ENCODE measurements around the gene CSKMT.
"Not testable (repeated sequence)": the region's sequence is repeated elsewhere in the genome, so short reads cannot be mapped to it uniquely, and the experiment has no call there.

Gene CSKMT

GRCh38 chr11:62671608-62672389 lies 6.7 kb downstream of the CSKMT start, which contains the start of the genes LBHD1 and UQCC3:
Gene LBHD1 (minus strand): TSS chr11:62672267. CDS start chr11:62670031, 2,236 bp downstream.
Gene UQCC3 (plus strand): TSS chr11:62671673. CDS start chr11:62671746, 73 bp downstream.
- Mint-ChIP-seq H3K4me1 (ENCODE audit: low read depth) (peaks cover 63% of the 10 kb centered on the region), H3K36me3 (ENCODE audit: low read depth) (peaks cover 55% of the 10 kb centered on the region), H3K9me3 (no peaks in the 10 kb centered on the region), H3K4me3 (peak within 1 kb of the TSS; percentile 96), H3K27ac (peak within 1 kb of the TSS; percentile 99), H3K27me3 (no peaks in the 10 kb centered on the region)

- Mint-ChIP-seq H3K4me3 (peak overlapping the region; percentile 96), H3K4me1 (ENCODE audit: low read depth) (peaks cover 65% of the 10 kb centered on the region), H3K36me3 (ENCODE audit: low read depth) (peaks cover 61% of the 10 kb centered on the region), H3K27me3 (no peaks in the 10 kb centered on the region), H3K27ac (peak overlapping the region; percentile 99), H3K9me3 (no peaks in the 10 kb centered on the region)
These were observed 8.0 kb downstream of the CSKMT start for GRCh38 chr11:62673196-62673525.

- H3K27ac Mint-ChIP-seq, H3K9me3 Mint-ChIP-seq, H3K27me3 Mint-ChIP-seq, H3K4me3 Mint-ChIP-seq: not testable (repeated sequence)
- Mint-ChIP-seq H3K36me3 (ENCODE audit: low read depth) (peaks cover 43% of the 10 kb centered on the region), H3K4me1 (ENCODE audit: low read depth) (peaks cover 52% of the 10 kb centered on the region)
These were observed 10.3 kb downstream of the CSKMT start for GRCh38 chr11:62675415-62675814.

- Mint-ChIP-seq H3K4me3 (peak overlapping the region; percentile 88), H3K4me1 (ENCODE audit: low read depth) (peaks cover 51% of the 10 kb centered on the region), H3K27me3 (no peaks in the 10 kb centered on the region), H3K27ac (peak overlapping the region; percentile 67), H3K9me3 (no peaks in the 10 kb centered on the region), H3K36me3 (ENCODE audit: low read depth) (peaks cover 31% of the 10 kb centered on the region)
These were observed 11.6 kb downstream of the CSKMT start for GRCh38 chr11:62676698-62677097.

- H3K27ac Mint-ChIP-seq = peak overlapping the region; percentile 67
- peak overlapping the region; percentile 88 for H3K4me3 Mint-ChIP-seq
- H3K9me3 Mint-ChIP-seq = no peaks in the 10 kb centered on the region
- H3K4me1 Mint-ChIP-seq (ENCODE audit: low read depth) = peaks cover 50% of the 10 kb centered on the region
- H3K27me3 Mint-ChIP-seq = no peaks in the 10 kb centered on the region
- H3K36me3 Mint-ChIP-seq (ENCODE audit: low read depth) = peaks cover 26% of the 10 kb centered on the region
These were observed 12.0 kb downstream of the CSKMT start for GRCh38 chr11:62677156-62677555.

GRCh38 chr11:62677714-62678113 lies 12.6 kb downstream of the CSKMT start:
- Mint-ChIP-seq H3K4me3 (peak overlapping the region; percentile 88), H3K9me3 (no peaks in the 10 kb centered on the region), H3K27ac (peak overlapping the region; percentile 92), H3K36me3 (ENCODE audit: low read depth) (peaks cover 25% of the 10 kb centered on the region), H3K4me1 (ENCODE audit: low read depth) (peaks cover 45% of the 10 kb centered on the region), H3K27me3 (no peaks in the 10 kb centered on the region)

- Mint-ChIP-seq H3K4me1 (ENCODE audit: low read depth) (peaks cover 38% of the 10 kb centered on the region), H3K4me3 (peak overlapping the region; percentile 88), H3K36me3 (ENCODE audit: low read depth) (peaks cover 25% of the 10 kb centered on the region), H3K27me3 (no peaks in the 10 kb centered on the region), H3K9me3 (no peaks in the 10 kb centered on the region), H3K27ac (peak overlapping the region; percentile 92)
These were observed 13.3 kb downstream of the CSKMT start for GRCh38 chr11:62678433-62678769.

GRCh38 chr11:62678770-62679696 lies 13.9 kb downstream of the CSKMT start, which contains the start of gene UBXN1:
Gene UBXN1 (minus strand): TSS chr11:62679073. CDS start chr11:62678923, 150 bp downstream.
- Mint-ChIP-seq H3K9me3 (no peaks in the 10 kb centered on the region), H3K4me3 (peak within 1 kb of the TSS; percentile 88)

GRCh38 chr11:62680825-62681240 lies 15.7 kb downstream of the CSKMT start:
- Mint-ChIP-seq H3K36me3 (ENCODE audit: low read depth) (peaks cover 17% of the 10 kb centered on the region), H3K27ac (peak overlapping the region; percentile 51), H3K27me3 (no peaks in the 10 kb centered on the region), H3K9me3 (no peaks in the 10 kb centered on the region), H3K4me1 (ENCODE audit: low read depth) (peaks cover 29% of the 10 kb centered on the region), H3K4me3 (no peak overlapping the region)

More at GRCh38 chr11:62678770-62679696, 13.9 kb downstream of the CSKMT start, which contains the start of gene UBXN1:
- Mint-ChIP-seq H3K27ac (peak within 1 kb of the TSS; percentile 92), H3K36me3 (ENCODE audit: low read depth) (peaks cover 25% of the 10 kb centered on the region), H3K4me1 (ENCODE audit: low read depth) (peaks cover 33% of the 10 kb centered on the region), H3K27me3 (no peaks in the 10 kb centered on the region)

- Mint-ChIP-seq H3K4me3 (no peak overlapping the region), H3K9me3 (no peaks in the 10 kb centered on the region), H3K36me3 (ENCODE audit: low read depth) (peaks cover 6% of the 10 kb centered on the region), H3K27ac (no peak overlapping the region), H3K4me1 (ENCODE audit: low read depth) (peaks cover 22% of the 10 kb centered on the region), H3K27me3 (peaks cover 5% of the 10 kb centered on the region)
These were observed 17.4 kb downstream of the CSKMT start for GRCh38 chr11:62682518-62682917.

- H3K4me3 Mint-ChIP-seq = no peak overlapping the region
- H3K27me3 Mint-ChIP-seq = peaks cover 9% of the 10 kb centered on the region
- H3K36me3 Mint-ChIP-seq (ENCODE audit: low read depth) = peaks cover 20% of the 10 kb centered on the region
- H3K27ac Mint-ChIP-seq = no peak overlapping the region
- H3K9me3 Mint-ChIP-seq = no peaks in the 10 kb centered on the region
- H3K4me1 Mint-ChIP-seq (ENCODE audit: low read depth) = no peaks in the 10 kb centered on the region
These were observed 22.6 kb downstream of the CSKMT start for GRCh38 chr11:62687508-62688396.

- Mint-ChIP-seq H3K27ac (no peak overlapping the region), H3K4me3 (no peak overlapping the region), H3K36me3 (ENCODE audit: low read depth) (peaks cover 23% of the 10 kb centered on the region), H3K27me3 (peaks cover 9% of the 10 kb centered on the region), H3K4me1 (ENCODE audit: low read depth) (no peaks in the 10 kb centered on the region), H3K9me3 (no peaks in the 10 kb centered on the region)
These were observed 23.4 kb downstream of the CSKMT start for GRCh38 chr11:62688491-62688890.

GRCh38 chr11:62689421-62690183 lies 24.5 kb downstream of the CSKMT start, which contains the start of gene LRRN4CL:
Gene LRRN4CL (minus strand): TSS chr11:62689530. CDS start chr11:62688508, 1,022 bp downstream.
- H3K4me3 Mint-ChIP-seq = no peak within 1 kb of the TSS
- peaks cover 23% of the 10 kb centered on the region for H3K36me3 Mint-ChIP-seq (ENCODE audit: low read depth)
- no peak within 1 kb of the TSS for H3K27ac Mint-ChIP-seq
- H3K27me3 Mint-ChIP-seq = peaks cover 9% of the 10 kb centered on the region
- peaks cover 2% of the 10 kb centered on the region for H3K4me1 Mint-ChIP-seq (ENCODE audit: low read depth)
- H3K9me3 Mint-ChIP-seq = no peaks in the 10 kb centered on the region

Measured in stimulated activated naive CD8-positive, alpha-beta T cell treated with anti-CD3 and anti-CD28 coated beads, Interleukin-15, Interleukin-2, amounts not matched to agents 100 ng/mL and 50 ng/mL, for 24 hours (primary cell).